Left lung (tissue), 10 donors: ENCODE measurements around the gene PDHX. TPM values are rescaled to one million over a fixed set of nuclear protein-coding genes. Genes with fewer than 3 reads are reported as not detected.

Experiments
- ATAC-seq: fragments of 200-7000 bp; cut with Tn5 transposase; one replicate; pipeline ENCODE4 v1.9.1; 2020; ENCODE audit warnings: moderate library complexity
- DNase-seq, 4 donors: peaks; one replicate each; pipeline ENCODE4 v3.0.0-alpha.2; 2013 to 2020
- H3K27ac ChIP-seq, 2 donors: fragments of 200-600 bp; sonication (generic) in 1 of 2; one replicate each; pipeline versions ENCODE4 v1.5.0 to v1.8.0; 2020 to 2021
- H3K27me3 ChIP-seq, 2 donors: fragments of 200-600 bp; sonication (generic) in 1 of 2; one replicate each; pipeline versions ENCODE4 v1.5.0 to v1.8.0; 2020 to 2021
- H3K36me3 ChIP-seq, 2 donors: fragments of 200-600 bp; sonication (generic) in 1 of 2; one replicate each; pipeline versions ENCODE4 v1.5.0 to v1.8.0; 2020 to 2021
- H3K4me1 ChIP-seq, 2 donors: fragments of 200-600 bp; one replicate each; pipeline ENCODE4 v1.8.0; 2021
- H3K4me3 ChIP-seq, 2 donors: fragments of 200-600 bp; sonication (generic) in 1 of 2; one replicate each; pipeline versions ENCODE4 v1.5.0 to v1.8.0; 2020 to 2021; ENCODE audit warnings: mild to moderate bottlenecking in 1 of 2
- H3K9me3 ChIP-seq, 2 donors: fragments of 200-600 bp; sonication (generic) in 1 of 2; one replicate each; pipeline versions ENCODE4 v1.5.0 to v1.8.0; 2020 to 2021
- CTCF ChIP-seq, 2 donors: fragments of 200-600 bp; sonication (generic) in 1 of 2; IDR thresholded peaks; one replicate each; pipeline versions ENCODE4 v1.5.0 to v1.8.0; 2021; ENCODE audit warnings: antibody characterized with exemption in 2 of 2
- intact Hi-C, 2 donors: fragments of 100-400 bp; cut with DNase I; formaldehyde crosslinking; loops; one replicate each; pipeline versions ENCODE4 v1.11.2 to v1.14.2; 2022
- polyA plus RNA-seq, 6 donors: library from polyadenylated mRNA; unstranded; fragments of 120-200 nt; gene quantifications; one replicate each; pipeline ENCODE4 v1.2.1, GENCODE V29; 2013; ENCODE audit not compliant: insufficient read length in 6 of 6
- total RNA-seq, 2 donors: library from RNA; stranded (reverse); fragmentation: NEBNext Ultra II Directional; extraction: Animal tissue kit (Norgen Biotek cat#: 25700); gene quantifications; one replicate each; pipeline ENCODE4 v1.2.1, GENCODE V29; 2021
- donor health status: DM: no; HTN: yes; CAD: no.
- donor health status: DM: no; HTN: no; CAD: no.

The PDHX gene
- total and polyA plus RNA-seq, 8 donors, result 31.8 to 41.7 (median 35.0) TPM

GRCh38 chr11:34877375-34877975 is 38.9 kb upstream of the PDHX start:
- intact Hi-C loops, result no loop called here
- Histone ChIP-seq H3K9me3 (no peaks in the 10 kb centered on the region), H3K36me3 (peaks cover 0 to 10% of the 10 kb centered on the region in 2 donors), H3K27ac (no peak overlapping the region), H3K27me3 (no peaks in the 10 kb centered on the region), H3K4me3 (no peak overlapping the region), H3K4me1 (no peaks in the 10 kb centered on the region)
- TF ChIP-seq CTCF (IDR thresholded peaks at IDR 0.05), result no peak
- ATAC-seq, result no peak
- no peak for DNase-seq

- Histone ChIP-seq H3K4me1 (no peaks in the 10 kb centered on the region), H3K27ac (no peak overlapping the region), H3K36me3 (peaks cover 0 to 27% of the 10 kb centered on the region in 2 donors), H3K4me3 (no peak overlapping the region), H3K9me3 (no peaks in the 10 kb centered on the region), H3K27me3 (no peaks in the 10 kb centered on the region)
- DNase-seq, result no peak
- TF ChIP-seq CTCF (IDR thresholded peaks at IDR 0.05), result no peak
- intact Hi-C loops, result no loop called here
- no peak for ATAC-seq
Observed at GRCh38 chr11:34881900-34882299, 34.5 kb upstream of the PDHX start.

GRCh38 chr11:34886609-34887008 is 29.8 kb upstream of the PDHX start:
- Histone ChIP-seq H3K4me3 (no peak overlapping the region), H3K9me3 (no peaks in the 10 kb centered on the region), H3K4me1 (no peaks in the 10 kb centered on the region), H3K27me3 (no peaks in the 10 kb centered on the region), H3K36me3 (peaks cover 0 to 32% of the 10 kb centered on the region in 2 donors), H3K27ac (no peak overlapping the region)
- ATAC-seq, result peak; percentile 21
- intact Hi-C loops, result no loop called here
- no peak for TF ChIP-seq CTCF (IDR thresholded peaks at IDR 0.05)
- DNase-seq, result peak in 1 of 4 donors; percentile 14

- Histone ChIP-seq H3K9me3 (no peaks in the 10 kb centered on the region), H3K4me3 (no peak overlapping the region), H3K27ac (no peak overlapping the region), H3K4me1 (no peaks in the 10 kb centered on the region), H3K36me3 (peaks cover 0 to 25% of the 10 kb centered on the region in 2 donors), H3K27me3 (no peaks in the 10 kb centered on the region)
- TF ChIP-seq CTCF (IDR thresholded peaks at IDR 0.05), result no peak
- no peak for DNase-seq
- intact Hi-C loops, result no loop called here
- peak; percentile 35 for ATAC-seq
Observed at GRCh38 chr11:34887260-34887659, 29.2 kb upstream of the PDHX start.

- Histone ChIP-seq H3K4me3 (no peak overlapping the region), H3K36me3 (peaks cover 0 to 14% of the 10 kb centered on the region in 2 donors)
- intact Hi-C loops, result loop anchor here in 1 of 2 donors (5.0 kb wide), 1 partner anchor 303 kb away; no protein-coding TSS in a partner anchor
Observed at GRCh38 chr11:34890089-34890488, 26.3 kb upstream of the PDHX start.

More at GRCh38 chr11:34890089-34890488, 26.3 kb upstream of the PDHX start:
- H3K27ac ChIP-seq, result no peak overlapping the region
- no peak for TF ChIP-seq CTCF (IDR thresholded peaks at IDR 0.05)
- no peaks in the 10 kb centered on the region for H3K4me1 ChIP-seq
- ATAC-seq (peak; percentile 63), DNase-seq (no peak)
- H3K9me3 ChIP-seq, result no peaks in the 10 kb centered on the region
- no peaks in the 10 kb centered on the region for H3K27me3 ChIP-seq
